HL-60/S4 (cell line): ENCODE results near the gene SYTL3.
"Not testable (repeated sequence)": the region's sequence is repeated elsewhere in the genome, so short reads cannot be mapped to it uniquely, and the experiment has no call there.

Experiments
- in situ Hi-C: fragments of 300-500 bp; cut with MboI; formaldehyde crosslinking; loops from 2 replicates; pipeline ENCODE4 v1.14.3; 2022; ENCODE audit warnings: low sequenced_read_pairs

Gene SYTL3

DNA sequence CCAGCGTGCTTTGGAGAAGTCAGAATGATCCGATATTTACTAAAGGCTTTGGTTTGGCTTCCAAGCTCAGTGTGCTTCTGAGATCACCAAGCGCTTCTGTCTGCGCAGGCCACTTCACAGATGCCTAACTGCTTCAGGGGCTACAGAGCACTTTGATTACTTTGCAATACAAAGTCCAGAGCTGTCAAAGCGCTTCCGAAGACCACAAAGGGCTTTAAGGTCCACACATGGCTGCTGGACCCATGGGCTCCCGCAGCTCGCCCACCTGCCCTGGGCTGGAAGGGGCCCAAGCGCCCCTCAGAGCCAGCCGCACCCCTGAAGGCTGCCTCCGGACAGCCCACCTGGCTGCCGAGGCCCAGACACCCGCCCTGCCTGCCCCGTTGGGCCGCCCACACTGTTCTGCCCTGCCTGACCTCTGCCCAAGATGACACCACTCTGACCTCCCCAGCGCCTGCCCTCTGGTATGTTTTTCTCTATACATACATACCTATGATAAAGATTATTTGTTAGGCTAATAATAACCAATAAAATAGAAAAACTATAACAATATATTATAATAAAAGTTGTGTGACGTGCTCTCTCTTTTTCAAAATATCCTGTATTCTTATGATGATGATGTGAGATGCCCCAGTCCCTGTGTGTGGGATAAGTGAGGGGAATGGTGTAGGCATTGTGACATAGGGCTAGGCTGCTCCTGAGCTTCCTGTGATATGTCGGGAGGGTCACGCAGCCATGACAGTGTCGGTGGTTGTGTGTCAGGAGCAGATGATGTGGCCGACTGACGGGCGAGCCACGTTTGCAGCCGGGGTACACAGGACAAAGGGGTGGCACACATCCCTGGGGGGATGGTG, 27.9 kb upstream of the SYTL3 start:
- in situ Hi-C loops = no loop called here

DNA sequence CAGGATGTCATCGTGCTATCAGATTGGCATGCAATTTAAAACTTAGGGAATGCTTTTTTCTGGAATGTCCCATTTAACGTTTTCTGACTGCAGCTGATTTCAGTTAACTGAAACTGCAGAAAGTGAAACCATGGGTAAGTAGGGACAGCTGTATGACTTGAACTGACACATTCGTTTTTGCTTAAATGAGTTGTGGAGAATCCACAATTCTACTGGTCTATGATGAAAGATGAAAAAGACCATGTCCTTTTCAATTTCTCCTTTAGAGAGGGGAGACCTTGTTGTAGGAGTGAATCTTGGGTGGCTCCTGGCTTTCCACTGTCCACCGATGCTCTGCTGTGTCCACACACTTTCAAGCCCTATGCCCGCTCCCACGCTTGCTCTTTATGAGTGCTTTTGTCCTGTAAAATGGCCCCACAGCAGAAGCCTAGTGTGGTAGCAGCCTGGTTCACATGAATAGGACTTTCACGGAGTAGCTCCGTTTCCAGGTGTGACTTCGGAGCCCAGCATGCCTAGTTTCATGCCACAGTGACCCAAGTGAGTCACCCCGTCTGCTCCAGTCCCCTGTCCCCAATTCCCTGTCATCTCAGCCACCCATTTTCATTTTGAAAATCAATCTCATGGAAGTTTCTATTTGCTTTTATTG, 27.2 kb upstream of the SYTL3 start:
- in situ Hi-C loops = no loop called here

DNA sequence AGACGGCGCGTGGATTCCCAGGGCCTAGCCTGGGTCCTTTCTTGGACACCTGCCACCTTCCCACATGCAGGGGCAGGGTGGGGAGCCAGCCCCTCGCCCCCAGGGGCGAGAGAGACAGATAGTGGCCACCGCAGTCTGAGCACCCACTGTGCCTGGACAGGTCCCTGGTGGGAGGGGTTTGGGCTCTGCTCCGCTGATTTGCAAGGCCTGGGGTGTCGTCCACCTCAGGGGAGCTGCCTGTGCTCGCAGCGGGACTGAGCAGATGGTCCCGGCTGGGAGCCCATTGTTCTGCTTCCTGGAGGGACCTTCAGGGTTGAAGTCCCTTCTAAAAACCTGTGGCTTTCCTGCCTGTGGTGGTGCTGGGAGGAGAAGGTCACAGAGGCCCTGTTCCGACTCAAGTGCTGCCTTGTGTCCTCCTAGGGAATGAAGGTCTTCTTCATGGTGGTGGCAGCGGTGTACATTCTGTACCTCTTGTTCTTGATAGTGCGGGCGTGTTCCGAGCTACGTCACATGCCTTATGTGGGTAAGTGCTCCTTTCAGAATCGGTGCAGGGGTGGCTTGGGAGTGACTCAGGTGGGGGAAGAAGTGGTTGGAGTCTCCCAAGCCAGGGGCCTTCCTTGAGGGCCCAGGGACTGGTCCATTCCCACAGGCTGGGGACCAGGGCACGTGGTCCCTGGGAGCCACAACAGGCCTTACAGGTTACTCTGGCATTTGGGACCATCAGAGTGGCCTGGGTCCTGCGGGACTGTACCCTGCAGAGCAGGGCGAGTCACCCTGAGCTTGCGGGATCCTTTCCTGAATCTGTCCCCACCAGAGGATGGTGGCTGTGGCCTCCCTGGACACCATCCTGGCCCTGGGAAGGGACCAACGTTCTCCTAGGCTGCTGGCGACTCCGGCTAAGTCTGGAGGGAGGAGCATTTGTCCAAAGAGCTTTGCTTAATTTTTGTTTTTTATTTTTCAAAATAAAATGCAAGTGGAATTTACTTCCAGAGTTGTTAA, 24.9 kb upstream of the SYTL3 start:
- in situ Hi-C loops = no loop called here

DNA sequence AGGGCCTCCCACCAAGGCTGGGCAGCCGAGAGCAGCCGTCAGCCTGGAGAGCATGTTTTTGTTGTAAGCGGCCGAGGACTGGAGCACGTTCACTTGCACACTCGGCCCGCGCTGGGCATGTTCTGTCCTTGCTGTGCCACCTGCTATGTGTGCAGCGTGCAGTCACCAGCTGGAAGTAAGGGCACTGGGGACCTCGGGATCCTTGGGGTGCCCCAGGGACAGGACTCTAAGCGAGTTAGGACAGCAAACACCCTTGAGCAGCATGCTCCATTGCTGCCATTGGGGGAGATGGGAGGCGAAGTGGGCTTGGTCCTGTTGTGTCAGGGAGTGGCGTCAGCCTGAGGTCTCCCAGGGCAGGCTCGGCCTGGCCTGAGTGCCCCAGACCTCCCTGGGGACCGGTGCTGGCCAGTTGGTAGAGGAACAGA, 24.0 kb upstream of the SYTL3 start:
- in situ Hi-C loops = no loop called here

DNA sequence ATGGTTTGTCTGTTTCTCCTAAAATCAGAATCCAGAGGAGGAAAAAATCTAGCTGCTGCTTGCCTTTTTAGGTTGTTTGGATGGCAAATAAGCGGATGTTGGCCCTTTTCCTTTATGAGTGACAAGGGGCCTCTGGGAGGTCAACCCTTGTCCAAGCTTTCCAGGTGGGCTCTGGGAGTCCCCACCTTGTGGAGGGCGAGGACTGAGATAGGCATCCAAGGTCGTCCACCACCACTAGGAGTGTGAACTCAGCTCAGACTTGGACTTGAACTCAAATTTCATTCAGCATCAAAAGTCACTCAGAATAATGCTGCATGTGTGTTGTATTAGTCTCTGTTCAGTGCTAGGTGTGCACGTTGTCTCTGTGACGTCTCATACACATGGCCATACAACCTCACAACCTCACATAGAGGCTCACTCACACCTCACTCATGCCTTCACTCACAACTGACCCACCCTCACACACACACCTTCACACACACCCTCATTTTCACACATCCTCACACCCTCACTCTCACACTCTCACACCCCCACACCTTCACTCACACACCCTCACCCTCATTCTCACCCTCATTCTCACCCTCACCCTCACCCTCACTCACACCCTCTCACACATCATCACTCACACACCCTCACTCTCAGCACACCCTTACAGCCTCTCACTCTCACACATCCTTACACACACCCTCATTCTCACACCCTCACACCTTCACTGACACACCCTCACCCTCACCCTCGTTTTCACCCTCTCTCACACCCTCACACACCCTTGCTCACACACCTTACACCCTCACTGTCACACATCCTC, 23.3 kb upstream of the SYTL3 start:
- in situ Hi-C loops = no loop called here

DNA sequence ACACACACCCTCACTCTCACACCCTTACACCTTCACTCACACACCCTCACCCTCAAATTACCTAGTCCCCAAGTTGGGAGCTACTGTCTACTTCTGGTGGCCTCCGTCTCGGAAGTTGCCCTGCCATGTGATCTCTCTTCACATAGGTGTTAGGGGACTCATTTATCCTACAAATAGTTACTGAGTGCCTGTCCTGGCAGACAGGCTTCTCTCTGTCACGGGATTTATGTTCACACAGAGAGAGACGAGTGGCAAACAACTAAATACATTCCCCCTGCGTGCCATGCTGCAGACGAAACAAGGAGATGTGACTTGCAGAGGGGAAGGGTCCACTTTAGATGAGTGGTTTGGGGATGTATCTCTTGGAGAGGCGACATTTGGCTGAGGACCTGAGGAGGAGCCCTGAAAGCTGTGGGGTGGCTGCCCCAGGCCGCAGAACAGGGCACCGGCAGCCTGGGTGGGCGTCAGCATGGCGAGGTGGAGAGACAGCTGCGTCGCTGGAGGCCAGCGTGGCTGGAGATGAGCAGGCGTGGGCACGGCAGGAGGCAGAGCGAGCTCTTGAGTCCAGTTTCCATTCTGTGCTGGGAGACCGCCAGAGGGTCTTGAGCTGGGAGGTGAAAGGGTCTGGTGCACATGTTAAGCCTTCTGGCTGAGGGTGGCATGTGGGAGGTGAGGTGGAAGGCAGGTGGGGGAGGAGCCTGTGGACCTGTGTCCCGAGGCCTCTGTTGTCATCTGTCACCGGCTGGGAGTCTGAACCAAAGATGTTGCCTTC, 22.5 kb upstream of the SYTL3 start:
- in situ Hi-C loops = no loop called here

DNA sequence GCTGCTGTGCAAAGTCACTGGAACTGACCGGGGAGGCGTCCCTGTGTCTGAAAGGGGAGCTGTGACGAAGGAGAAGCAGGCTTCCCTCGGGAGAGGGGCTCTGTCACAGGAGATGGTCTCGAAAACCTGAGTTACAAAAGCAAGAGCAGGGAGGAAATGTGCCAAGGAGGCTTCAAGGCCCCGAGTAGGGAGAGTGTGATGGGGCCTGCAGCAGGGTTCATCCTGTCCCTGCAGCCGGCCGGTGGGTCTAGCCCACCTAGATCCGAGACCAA, 22.0 kb upstream of the SYTL3 start:
- in situ Hi-C loops = no loop called here

DNA sequence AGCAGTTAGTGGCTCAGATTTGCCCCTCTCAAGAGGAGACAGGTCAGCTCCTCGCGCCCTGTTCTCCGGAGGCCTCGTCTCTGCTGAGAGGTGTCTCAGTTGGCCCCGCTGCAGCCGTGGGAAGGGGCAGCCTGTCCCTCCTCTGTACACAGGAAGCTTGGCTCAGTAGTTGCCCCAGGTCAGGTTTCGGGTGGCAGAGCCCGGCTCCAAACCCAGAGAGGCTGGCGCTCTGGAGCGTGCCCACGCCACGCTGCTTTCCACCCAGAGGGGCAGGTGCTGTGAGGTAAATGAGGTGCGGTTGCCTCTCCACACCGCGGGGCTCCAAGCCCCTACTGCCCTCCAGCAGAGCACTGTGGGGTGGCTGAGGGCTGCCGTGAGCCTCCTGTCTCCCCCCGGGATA, 21.3 kb upstream of the SYTL3 start:
- in situ Hi-C loops = no loop called here

DNA sequence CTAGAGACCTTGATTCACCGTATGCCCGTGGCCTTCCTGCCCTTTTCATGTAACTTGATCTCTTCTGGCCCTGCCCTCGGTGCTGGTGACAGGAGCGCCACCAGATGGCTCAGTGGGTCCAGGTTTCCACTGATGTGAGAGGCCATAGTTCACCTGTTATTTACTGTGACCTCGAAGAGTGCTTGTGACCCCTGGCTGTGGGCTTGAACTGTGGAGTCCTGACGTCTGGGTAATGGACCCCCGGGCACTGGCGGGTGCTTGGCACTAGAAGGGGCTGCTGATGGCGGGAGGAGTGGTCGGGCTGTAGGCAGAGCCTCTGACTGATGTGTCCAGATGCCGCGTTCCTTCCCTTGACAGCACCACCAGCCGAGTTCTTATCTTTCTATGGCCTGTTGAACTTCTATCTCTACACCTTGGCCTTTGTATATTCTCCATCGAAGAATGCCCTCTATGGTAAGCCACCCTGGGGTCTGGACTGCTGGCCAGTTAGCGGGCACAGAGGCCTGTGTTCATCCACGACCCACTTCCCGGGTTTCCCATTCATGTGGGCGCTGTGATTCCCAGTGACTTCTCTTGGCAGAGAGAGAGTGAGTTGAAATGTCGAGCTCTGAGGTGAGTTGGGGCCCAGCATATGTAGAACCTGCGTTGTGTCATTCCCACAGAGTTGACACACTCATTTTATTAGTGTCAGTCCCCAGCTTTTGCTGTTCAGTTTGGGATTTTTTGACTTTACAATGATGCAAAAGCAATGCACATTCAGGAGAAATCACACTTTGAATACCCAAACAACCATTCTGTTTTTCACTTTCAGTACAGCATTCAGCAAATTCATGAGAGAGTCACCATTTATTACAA, 20.3 kb upstream of the SYTL3 start:
- in situ Hi-C loops = no loop called here

DNA sequence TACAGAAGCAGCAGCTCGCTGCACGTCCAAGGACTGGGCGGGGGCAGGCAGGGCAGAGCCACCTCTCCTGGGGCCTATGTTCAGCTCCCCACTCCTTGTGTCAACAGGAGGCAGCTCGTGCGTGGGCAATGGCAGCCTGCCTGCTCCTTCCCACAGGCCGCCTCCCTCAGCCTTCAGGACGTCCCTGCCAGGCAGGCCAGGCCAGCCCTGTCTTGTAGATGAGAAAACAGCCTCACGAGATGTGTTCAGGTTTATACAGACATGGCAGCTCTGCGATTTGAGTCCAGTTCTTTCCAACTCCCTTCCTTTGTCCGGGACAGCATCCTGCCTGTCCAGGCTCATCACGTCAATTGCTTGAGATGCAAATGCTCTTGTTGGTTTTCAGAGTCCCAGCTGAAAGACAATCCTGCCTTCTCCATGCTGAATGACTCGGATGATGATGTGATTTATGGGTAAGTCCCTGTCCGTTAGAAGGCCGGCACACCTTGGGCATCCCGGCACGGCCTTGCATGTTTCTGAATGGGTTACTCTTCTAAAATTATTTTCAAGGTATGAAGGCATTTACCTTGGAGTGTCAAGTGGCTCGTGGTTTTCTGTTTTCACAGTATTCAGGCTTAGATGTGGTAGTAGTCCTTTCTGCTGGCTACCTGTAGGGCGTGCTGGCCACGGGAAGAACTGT, 18.8 kb upstream of the SYTL3 start:
- in situ Hi-C loops = no loop called here

DNA sequence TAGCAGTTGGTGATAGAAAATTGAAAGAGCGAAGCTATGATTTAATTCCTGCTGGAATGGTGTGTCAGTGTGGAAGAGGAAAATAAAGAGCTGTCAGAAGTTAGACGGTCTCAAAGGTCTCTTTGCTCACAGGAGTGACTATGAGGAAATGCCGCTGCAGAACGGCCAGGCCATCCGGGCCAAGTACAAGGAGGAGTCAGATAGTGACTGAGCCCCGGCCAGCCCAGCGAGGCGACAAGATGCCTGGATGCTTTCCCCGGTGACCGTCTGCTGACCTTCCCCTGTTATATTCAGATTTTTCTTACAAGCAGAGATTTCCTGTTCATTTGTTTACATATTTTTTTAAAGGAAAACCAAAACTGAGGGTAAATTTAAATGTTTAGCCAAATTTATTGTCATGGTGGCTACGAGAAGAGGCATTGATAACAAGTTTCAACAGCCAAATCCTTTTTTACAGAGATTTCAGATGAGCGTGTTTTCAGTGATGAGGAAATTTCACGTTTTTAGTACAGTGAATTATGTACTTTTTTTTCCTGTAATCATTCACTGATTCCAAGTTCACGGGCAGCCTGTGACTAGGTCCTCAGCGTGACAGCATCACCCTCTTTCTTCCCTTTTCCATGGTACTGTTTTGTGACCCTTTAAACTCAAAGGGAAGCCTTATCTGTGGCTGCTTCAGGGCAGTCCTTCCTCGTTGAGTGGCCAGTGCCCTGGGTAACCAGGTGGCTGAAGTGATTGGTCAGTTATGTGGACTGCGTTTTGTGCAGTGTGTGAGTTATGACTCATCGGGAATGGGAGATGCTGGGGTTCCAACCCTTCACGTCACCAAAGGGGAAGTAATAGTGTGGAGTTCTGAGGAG, 17.9 kb upstream of the SYTL3 start:
- in situ Hi-C loops = no loop called here

DNA sequence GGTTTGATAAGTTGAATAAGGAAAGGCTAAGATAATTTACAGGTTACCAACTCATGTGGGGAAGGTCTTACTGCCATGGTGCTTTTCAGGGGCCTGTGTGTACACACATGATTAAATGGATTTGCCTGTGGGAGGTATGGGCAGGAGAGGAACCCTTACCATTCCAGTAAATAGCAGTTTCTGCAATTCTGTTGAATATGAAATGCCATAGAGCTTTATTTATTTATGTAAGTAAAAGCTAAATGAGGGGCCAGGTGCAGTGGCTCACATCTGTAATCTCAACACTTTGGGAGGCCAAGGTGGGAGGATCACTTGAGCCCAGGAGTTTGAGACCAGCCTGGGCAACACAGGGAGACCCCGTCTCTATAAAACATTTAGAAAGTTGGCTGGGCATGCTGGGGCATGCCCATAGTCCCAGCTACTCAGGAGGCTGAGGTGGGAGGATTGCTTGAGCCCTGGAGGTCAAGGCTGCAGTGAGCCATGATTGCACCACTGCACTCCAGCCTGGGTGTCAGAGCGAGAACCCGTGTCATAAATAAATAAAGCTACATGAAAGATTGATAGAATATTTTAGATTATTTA, 17.2 kb upstream of the SYTL3 start:
- in situ Hi-C loops = not testable (repeated sequence)

DNA sequence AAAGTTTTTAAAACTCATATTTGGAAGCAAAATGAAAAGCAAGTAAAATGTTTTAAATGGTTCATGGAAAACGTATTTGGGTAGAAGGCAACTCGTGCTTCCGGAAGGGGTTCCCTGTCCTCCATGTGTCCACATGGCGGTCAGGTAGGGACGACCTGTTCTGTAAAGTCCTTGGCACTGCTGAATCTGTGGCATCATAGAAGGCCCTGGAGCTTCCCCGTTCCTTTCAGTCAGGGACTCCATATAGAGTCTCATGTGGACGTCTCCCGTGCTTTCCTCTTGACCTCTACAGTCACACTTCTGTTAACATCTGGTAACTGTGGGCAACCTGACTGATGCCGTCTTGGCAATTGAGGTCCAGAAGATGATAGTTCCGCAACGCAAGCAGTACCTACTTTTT, 16.7 kb upstream of the SYTL3 start:
- in situ Hi-C loops = no loop called here

DNA sequence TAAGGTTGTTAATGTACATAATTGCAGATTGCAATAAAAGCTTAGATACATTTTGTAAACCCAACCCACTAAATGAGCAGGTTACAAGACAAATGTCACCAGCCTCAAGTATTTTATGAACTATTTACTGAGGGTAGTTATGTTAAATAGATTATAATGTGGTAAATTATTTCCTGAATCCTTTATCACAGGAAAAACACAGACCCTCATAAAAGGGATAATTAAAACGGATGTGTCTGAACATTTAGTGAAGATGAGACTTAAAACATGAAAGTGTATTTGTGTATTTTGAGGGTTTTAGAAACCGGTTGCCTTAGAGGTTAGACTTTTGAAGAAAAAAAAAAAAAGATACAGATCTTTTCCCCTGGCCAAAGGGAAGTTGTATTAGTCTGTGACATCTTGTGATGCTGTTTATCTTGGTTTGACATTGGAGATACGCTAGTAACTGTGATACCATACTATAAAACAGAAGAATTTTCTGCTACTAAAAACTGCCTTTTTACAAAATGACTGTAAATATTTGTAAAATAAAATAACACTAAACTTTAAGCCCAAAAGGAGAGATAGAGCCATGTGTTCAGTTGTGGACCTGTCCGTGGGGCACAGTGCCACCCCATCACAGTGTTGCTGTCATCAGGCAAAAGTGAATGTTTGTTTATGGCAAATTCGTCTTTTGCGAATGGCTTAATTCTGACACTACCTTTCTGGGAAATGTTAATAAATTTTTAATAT, 15.0 kb upstream of the SYTL3 start:
- in situ Hi-C loops = no loop called here

DNA sequence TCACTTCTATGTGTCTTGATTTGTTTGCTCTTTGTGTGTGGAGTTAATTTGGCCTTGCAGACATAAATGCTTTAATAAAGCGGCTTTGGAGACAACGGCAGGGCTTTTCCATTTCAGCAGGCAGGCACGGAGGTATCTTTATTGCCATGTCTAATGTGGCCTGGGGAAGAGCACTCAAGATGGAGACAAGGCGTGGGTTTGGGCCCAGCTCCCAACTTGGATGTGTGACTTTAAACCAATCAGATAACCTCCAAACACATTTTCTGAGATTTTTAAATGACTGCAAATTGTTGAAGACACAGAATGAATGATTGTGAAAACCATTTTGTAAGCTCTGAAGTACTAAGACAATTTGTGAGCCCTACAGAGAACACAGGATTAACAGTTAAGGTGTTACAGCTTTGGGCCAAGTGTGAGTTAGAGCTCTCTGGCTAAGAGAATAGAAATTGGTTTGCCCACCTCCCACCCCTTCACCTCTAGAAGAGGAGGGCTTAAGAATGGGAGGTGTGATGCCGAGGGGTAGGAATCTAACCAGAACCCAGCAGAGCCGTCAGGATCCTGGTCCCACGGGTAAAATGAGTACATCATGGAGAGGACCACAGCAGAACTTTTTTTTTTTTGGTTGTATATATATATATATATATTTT, 14.3 kb upstream of the SYTL3 start:
- in situ Hi-C loops = no loop called here

DNA sequence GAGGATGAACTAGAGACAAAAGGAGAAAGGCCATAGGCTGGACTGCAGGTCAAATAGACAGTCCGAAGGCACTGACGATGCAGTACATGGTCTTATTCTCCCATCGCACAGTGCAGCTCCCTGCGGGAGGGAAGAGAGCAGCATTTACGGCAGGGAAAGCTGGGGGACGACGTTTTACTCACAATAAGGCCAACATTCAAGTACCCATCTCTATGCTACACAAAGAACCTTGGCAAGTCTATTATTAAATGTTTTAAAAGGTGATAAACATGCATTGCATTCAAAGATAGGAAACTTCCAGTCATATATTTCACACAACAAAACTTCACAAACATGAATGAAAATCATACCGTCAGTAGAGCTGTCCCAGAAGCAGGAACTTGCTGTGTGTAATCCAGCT, 13.1 kb upstream of the SYTL3 start:
- in situ Hi-C loops = no loop called here
